Myocyte (in vitro differentiated cells): ENCODE results near the gene PBXIP1. TPM values are rescaled to one million over a fixed set of nuclear protein-coding genes. Genes with fewer than 3 reads are reported as not detected.

Experiments used
- DNase-seq: peaks from one replicate; pipeline ENCODE4 v3.0.0-alpha.2; 2012; ENCODE audit warnings: low read depth
- polyA plus RNA-seq: library from polyadenylated mRNA; unstranded; fragments of >200 nt; gene quantifications from one replicate; pipeline ENCODE4 v1.2.1, GENCODE V29; 2012; ENCODE audit warnings: missing spikeins
- total RNA-seq: library from RNA; depleted of rRNA; stranded (reverse); fragments of >200 nt; gene quantifications from 2 replicates; pipeline ENCODE4 v1.2.3, GENCODE V29; 2014

Gene PBXIP1
- total RNA-seq, result 535 and 641 TPM in 2 replicates
- 255 TPM for polyA plus RNA-seq

- peak; percentile 98 for DNase-seq
These were observed at the start of gene PBXIP1 for GRCh38 chr1:154955718-154956543. PBXIP1 (minus strand) TSS chr1:154956099; CDS start chr1:154953721, 2,378 bp downstream.

GRCh38 chr1:155005076-155006011 is 49.4 kb upstream of the PBXIP1 start:
- DNase-seq, result no peak

GRCh38 chr1:155004352-155005075 is 48.6 kb upstream of the PBXIP1 start:
- DNase-seq, result no peak

DNA sequence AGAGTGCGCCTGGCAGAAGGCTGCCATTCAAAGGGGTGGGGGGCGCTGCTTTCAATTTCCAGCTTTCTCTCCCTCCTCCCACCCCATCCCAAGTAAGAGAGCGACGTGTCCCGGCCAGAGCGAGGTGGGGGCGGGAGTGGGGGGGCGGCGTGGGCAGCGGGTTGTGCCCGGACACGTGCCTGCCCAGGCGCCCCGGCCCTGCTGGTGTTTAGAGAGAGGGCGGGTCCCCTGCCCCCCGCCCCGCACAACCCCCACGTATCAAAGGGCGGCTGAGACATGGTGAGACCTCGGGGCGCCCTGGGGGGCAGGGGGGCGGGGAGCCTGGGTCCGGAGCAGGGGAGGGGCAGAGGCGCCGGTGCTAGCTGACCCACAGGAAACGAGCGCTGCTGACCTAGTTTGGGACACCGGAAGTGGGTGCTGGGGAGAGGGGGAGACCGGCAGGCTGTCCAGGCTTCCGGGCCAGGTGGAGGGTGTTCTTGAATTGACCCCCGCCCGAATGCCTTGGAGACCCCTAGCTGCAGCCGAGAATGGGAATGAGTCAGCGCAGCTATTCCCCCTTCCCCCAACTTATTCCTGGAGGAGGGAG is 48.0 kb upstream of the PBXIP1 start:
- DNase-seq, result peak; percentile 76

DNA sequence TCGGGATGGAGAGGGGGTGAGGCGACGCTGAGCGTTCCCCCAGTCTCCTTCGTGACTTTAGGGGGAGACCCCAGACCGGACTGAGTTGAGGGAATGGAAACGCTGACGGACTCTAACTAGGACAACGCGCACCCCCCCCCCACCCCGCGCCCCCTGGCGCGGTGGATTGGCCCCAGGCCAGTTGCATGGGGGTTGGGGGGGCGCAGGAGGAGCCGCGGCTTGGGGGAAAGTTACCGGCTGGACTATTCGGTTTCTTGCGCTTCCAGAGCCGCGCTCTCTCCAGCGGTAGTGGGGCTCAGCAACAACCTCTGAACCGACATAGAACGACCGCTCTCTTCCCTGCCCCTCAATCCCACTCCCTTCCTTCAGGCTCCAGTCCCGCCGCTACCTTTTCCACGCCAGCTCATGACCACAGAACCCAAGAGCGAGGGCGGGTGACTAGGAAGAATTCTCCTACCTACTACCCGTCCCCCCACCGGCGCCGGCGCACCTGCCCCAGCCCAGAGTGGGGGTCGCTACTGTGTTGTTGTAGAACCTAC is 47.4 kb upstream of the PBXIP1 start:
- DNase-seq, result no peak

- no peak for DNase-seq
These were observed 46.7 kb upstream of the PBXIP1 start, which contains the start of gene ZBTB7B for GRCh38 chr1:155002464-155003226. ZBTB7B (plus strand) TSS chr1:155002802; CDS start chr1:155014661, 11,859 bp downstream.

DNA sequence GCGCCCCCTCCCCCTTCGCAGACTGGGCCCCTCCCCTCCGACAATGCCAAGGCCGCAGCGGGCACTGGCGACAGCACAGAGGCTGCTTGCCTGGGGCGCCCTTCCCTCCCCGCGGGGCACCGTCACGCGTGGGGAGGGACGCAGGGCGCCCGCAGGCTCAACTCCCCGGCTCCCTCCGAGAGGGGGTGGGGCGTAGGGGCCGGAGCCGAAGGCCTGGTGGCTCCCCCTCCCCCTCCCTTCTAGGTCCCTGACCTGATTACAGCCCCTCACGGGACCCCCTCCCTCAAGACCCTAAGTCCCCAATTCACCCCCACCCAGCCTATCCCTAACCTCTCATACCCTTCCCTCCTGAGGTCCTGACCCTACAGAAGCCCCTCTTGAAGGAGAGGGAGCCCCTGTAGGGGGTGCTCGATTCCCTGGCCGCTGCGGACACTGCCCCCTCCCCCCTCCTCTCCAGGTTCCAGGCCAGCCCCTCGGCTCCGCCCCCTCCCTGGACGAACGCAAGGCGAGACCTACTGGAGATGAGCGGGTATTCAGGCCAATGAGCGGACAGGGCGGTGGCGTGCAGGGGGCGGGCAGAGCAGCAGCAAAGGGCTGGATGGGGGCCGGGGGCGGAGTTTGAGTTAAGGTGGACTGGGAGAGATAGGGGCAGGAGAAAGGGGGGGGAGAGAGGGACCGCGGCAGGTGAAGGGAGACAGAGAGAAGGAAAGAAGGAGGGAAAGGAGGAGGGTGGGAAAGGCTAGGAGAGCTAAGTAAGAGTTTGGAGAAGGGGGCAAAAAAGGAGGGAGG is 46.0 kb upstream of the PBXIP1 start:
- peak; percentile 100 for DNase-seq

DNA sequence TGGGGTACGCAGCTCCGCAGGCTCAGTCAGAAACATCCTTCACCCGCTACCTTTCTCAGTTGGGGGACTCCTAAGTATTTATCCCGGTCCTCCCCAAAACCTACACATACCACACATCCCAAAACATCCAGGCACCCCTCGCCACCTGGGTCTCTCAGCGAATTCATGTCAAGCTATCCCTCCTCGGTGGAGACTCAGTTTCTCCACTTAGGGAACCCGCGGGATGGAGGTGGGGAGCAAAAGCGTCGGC is 45.5 kb upstream of the PBXIP1 start:
- DNase-seq, result no peak

- DNase-seq, result peak; percentile 94
These were observed 45.0 kb upstream of the PBXIP1 start for GRCh38 chr1:155000726-155001424.

GRCh38 chr1:155000411-155000725 is 44.5 kb upstream of the PBXIP1 start:
- no peak for DNase-seq

GRCh38 chr1:154999571-155000410 is 43.9 kb upstream of the PBXIP1 start:
- no peak for DNase-seq

GRCh38 chr1:154998818-154999570 is 43.1 kb upstream of the PBXIP1 start:
- DNase-seq, result peak; percentile 71

GRCh38 chr1:154998201-154998780 is 42.4 kb upstream of the PBXIP1 start:
- no peak for DNase-seq

DNA sequence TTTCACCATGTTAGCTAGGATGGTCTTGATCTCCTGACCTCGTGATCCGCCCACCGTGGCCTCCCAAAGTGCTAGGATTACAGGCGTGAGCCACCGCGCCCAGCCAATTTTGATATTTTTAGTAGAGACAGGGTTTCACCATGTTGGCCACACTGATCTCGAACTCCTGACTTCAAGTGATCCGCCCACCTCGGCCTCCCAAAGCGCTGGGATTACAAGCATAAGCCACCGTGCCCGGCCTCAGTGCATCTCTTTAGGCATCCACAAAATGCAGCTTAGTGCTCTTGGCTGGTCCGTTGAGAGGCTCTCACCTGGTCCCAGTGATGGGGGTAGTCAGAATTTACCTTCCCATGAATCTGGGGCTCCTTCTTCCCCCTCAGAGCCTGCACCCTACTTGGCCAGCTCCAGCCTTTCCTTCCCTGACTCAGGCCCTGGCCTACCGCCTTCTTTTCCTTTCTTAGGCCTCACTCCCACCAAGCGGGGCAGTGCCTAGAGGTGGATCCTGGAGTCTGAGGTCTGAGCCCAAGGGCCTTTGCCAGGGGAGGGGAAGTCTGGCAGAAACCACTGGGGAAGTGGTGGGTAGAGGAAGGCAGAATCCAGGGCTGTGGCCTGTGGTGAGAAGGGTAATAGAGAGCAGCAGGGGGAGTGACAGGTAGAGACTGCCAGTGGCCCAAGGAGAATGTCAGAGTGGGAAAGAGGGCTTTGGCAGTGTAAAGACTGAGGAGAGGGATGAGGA is 41.2 kb upstream of the PBXIP1 start:
- no peak for DNase-seq

GRCh38 chr1:154995301-154995983 is 39.5 kb upstream of the PBXIP1 start:
- peak; percentile 74 for DNase-seq
